ENCODE results near the gene RSAD2.
"Not testable (repeated sequence)": the region's sequence is repeated elsewhere in the genome, so short reads cannot be mapped to it uniquely, and the experiment has no call there.

RSAD2 gene

GRCh38 chr2:6877402-6878304, at the start of gene RSAD2:
Gene RSAD2, plus strand, starts transcription at chr2:6877777. Its CDS starts 24 bp downstream, at chr2:6877801.
- DNase-seq = no peak

- DNase-seq = no peak
Observed at GRCh38 chr2:6828299-6828584, 49.3 kb upstream of the RSAD2 start.

- DNase-seq = no peak
Observed at GRCh38 chr2:6831229-6831628, 46.3 kb upstream of the RSAD2 start.

GRCh38 chr2:6832596-6833299, 44.8 kb upstream of the RSAD2 start:
- DNase-seq = no peak

GRCh38 chr2:6833300-6833604, 44.3 kb upstream of the RSAD2 start:
- DNase-seq = no peak

GRCh38 chr2:6834163-6834562, 43.4 kb upstream of the RSAD2 start:
- DNase-seq = no peak

GRCh38 chr2:6835467-6835866, 42.1 kb upstream of the RSAD2 start:
- DNase-seq = no peak

GRCh38 chr2:6838673-6839319, 38.8 kb upstream of the RSAD2 start:
- DNase-seq = no peak

- no peak for DNase-seq
Observed at GRCh38 chr2:6841537-6842287, 35.9 kb upstream of the RSAD2 start.

- peak in 1 of 2 experiments; percentile 20 for DNase-seq
Observed at GRCh38 chr2:6845312-6845711, 32.3 kb upstream of the RSAD2 start.

- no peak for DNase-seq
Observed at GRCh38 chr2:6845903-6846302, 31.7 kb upstream of the RSAD2 start.

- no peak for DNase-seq
Observed at GRCh38 chr2:6846540-6846939, 31.0 kb upstream of the RSAD2 start.

- DNase-seq = no peak
Observed at GRCh38 chr2:6846967-6847681, 30.5 kb upstream of the RSAD2 start.

- no peak for DNase-seq
Observed at GRCh38 chr2:6852195-6852594, 25.4 kb upstream of the RSAD2 start.

GRCh38 chr2:6854416-6854815, 23.2 kb upstream of the RSAD2 start:
- DNase-seq = no peak

- no peak for DNase-seq
Observed at GRCh38 chr2:6855860-6856547, 21.6 kb upstream of the RSAD2 start.

GRCh38 chr2:6856548-6856920, 21.0 kb upstream of the RSAD2 start:
- DNase-seq = no peak

- not testable (repeated sequence) for DNase-seq
Observed at GRCh38 chr2:6858466-6859027, 19.0 kb upstream of the RSAD2 start.

GRCh38 chr2:6860296-6860695, 17.3 kb upstream of the RSAD2 start:
- no peak for DNase-seq

GRCh38 chr2:6863792-6864191, 13.8 kb upstream of the RSAD2 start:
- no peak for DNase-seq

GRCh38 chr2:6864231-6864754, 13.3 kb upstream of the RSAD2 start:
- no peak for DNase-seq

Data from activated CD4-positive, alpha-beta T cell treated with anti-CD3 and anti-CD28 coated beads, Interleukin-2, amount 50 U/mL, for 48 hours (primary cell).